Esophagus muscularis mucosa (tissue), 4 donors: Measurements from ENCODE around the gene TRABD2B. TPM values are rescaled to one million over a fixed set of nuclear protein-coding genes. Genes with fewer than 3 reads are reported as not detected.

Source experiments
- DNase-seq: peaks from one replicate; pipeline ENCODE4 v3.0.0-alpha.2; 2017; ENCODE audit errors: extremely low spot score
- H3K27ac ChIP-seq, 4 donors: fragments of 200-600 bp; sonication (generic); replicated peaks in 1 of 4; 1 replicate in 3 of 4; 2 replicates in 1 of 4; pipeline ENCODE4 v1.5.1; 2016 to 2019; ENCODE audit warnings: mild to moderate bottlenecking in 1 of 4
- H3K27me3 ChIP-seq, 4 donors: fragments of 200-600 bp; sonication (generic); one replicate each; pipeline versions ENCODE4 v1.5.1 to v1.6.0; 2016 to 2019
- H3K36me3 ChIP-seq, 4 donors: fragments of 200-600 bp; sonication (generic); one replicate each; pipeline ENCODE4 v1.5.1; 2016 to 2019
- H3K4me1 ChIP-seq, 4 donors: fragments of 200-600 bp; sonication (generic); one replicate each; pipeline ENCODE4 v1.5.1; 2016 to 2019
- H3K4me3 ChIP-seq, 4 donors: fragments of 200-600 bp; sonication (generic); 1 replicate in 2 of 4; 2 replicates in 2 of 4; pipeline ENCODE4 v1.5.1; 2016 to 2019; ENCODE audit warnings: mild to moderate bottlenecking in 4 of 4, moderate library complexity in 1 of 4
- H3K9me3 ChIP-seq, 4 donors: fragments of 200-600 bp; sonication (generic); 1 replicate in 3 of 4; 2 replicates in 1 of 4; pipeline ENCODE4 v1.5.1; 2016 to 2019
- CTCF ChIP-seq, 3 experiments: fragments of 200-600 bp in 2 of 3; fragments of 450-650 bp in 1 of 3; sonication (generic) in 2 of 3; IDR thresholded peaks; one replicate each; pipeline ENCODE4 v1.5.1; 2017 to 2019; ENCODE audit warnings: antibody characterized with exemption in 3 of 3, mild to moderate bottlenecking in 2 of 3, moderate library complexity in 1 of 3
- EP300 ChIP-seq: sonication (generic); formaldehyde crosslinking; IDR thresholded peaks from one replicate; pipeline ENCODE4 v1.6.1; 2017; ENCODE audit warnings: antibody characterized with exemption
- POLR2A ChIP-seq: fragments of 450-650 bp; IDR thresholded peaks from one replicate; pipeline ENCODE4 v1.6.1; 2017; ENCODE audit warnings: antibody characterized with exemption, moderate library complexity, mild to moderate bottlenecking, low read depth
- POLR2AphosphoS5 ChIP-seq, 2 donors: sonication (generic); formaldehyde crosslinking; IDR thresholded peaks; one replicate each; pipeline ENCODE4 v1.6.1; 2017; ENCODE audit warnings: antibody characterized with exemption in 2 of 2
- WGBS: methylation state at CpG from one replicate; pipeline ENCODE4 v1.1.5; 2018; 5-methylcytosine and 5-hydroxymethylcytosine counted together
- intact Hi-C: fragments of 100-400 bp; cut with DNase I; formaldehyde crosslinking; loops from one replicate; pipeline ENCODE4 v1.15.1; 2023
- total RNA-seq, 4 donors: library from RNA; depleted of rRNA; stranded (reverse); fragments of >200 nt; gene quantifications; one replicate each; pipeline versions ENCODE4 v1.1.0 to v1.2.1, GENCODE V29; 2016

The TRABD2B gene
- total RNA-seq, 4 donors from 2014 or later: 4.0 to 7.6 (median 4.1) TPM

GRCh38 chr1:47870946-47871676, 126.1 kb downstream of the TRABD2B start:
- no peak for TF ChIP-seq POLR2AphosphoS5 (IDR thresholded peaks at IDR 0.05)
- Histone ChIP-seq H3K4me1 (peaks cover 13 to 38% (median 31%) of the 10 kb centered on the region in 4 donors), H3K36me3 (no peaks in the 10 kb centered on the region), H3K4me3 (no peak overlapping the region), H3K9me3 (no peaks in the 10 kb centered on the region), H3K27ac (no peak overlapping the region), H3K27me3 (no peaks in the 10 kb centered on the region)
- no peak for DNase-seq
- intact Hi-C loops: no loop called here
- WGBS: 81% methylated on average over 8 of the region's 8 CpGs

- 83% methylated on average over 4 of the region's 4 CpGs for WGBS
- Histone ChIP-seq H3K4me1 (peaks cover 7 to 32% (median 25%) of the 10 kb centered on the region in 4 donors), H3K9me3 (no peaks in the 10 kb centered on the region), H3K4me3 (no peak overlapping the region), H3K27ac (no peak overlapping the region), H3K27me3 (no peaks in the 10 kb centered on the region), H3K36me3 (no peaks in the 10 kb centered on the region)
- intact Hi-C loops: no loop called here
- DNase-seq: no peak
- TF ChIP-seq CTCF (IDR thresholded peaks at IDR 0.05) (no peak), POLR2AphosphoS5 (IDR thresholded peaks at IDR 0.05) (no peak), EP300 (no peak), POLR2A (no peak)
These were observed 126.7 kb downstream of the TRABD2B start for GRCh38 chr1:47870480-47870879.

DNA sequence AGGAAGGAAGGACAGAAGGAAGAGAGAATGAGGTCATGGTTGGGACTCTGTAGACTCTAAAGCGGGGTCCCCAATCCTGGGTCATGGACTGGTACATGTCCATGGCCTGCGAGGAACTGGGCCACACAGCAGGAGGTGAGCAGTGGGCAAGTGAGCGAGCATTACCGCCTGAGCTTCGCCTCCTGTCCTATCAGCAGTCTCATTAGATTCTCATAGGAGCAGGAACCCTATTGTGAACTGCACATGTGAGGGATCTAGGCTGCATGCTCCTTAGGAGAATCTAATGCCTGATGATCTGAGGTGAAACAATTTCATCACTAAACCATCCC, 128.9 kb downstream of the TRABD2B start:
- Histone ChIP-seq H3K4me3 (no peak overlapping the region), H3K4me1 (peaks cover 6 to 25% (median 15%) of the 10 kb centered on the region in 4 donors), H3K27ac (no peak overlapping the region), H3K36me3 (no peaks in the 10 kb centered on the region), H3K9me3 (no peaks in the 10 kb centered on the region), H3K27me3 (no peaks in the 10 kb centered on the region)
- intact Hi-C loops: no loop called here
- DNase-seq: no peak
- 87% methylated on average over 5 of the region's 5 CpGs for WGBS
- TF ChIP-seq CTCF (IDR thresholded peaks at IDR 0.05) (no peak), POLR2AphosphoS5 (IDR thresholded peaks at IDR 0.05) (no peak), POLR2A (no peak), EP300 (no peak)

DNA sequence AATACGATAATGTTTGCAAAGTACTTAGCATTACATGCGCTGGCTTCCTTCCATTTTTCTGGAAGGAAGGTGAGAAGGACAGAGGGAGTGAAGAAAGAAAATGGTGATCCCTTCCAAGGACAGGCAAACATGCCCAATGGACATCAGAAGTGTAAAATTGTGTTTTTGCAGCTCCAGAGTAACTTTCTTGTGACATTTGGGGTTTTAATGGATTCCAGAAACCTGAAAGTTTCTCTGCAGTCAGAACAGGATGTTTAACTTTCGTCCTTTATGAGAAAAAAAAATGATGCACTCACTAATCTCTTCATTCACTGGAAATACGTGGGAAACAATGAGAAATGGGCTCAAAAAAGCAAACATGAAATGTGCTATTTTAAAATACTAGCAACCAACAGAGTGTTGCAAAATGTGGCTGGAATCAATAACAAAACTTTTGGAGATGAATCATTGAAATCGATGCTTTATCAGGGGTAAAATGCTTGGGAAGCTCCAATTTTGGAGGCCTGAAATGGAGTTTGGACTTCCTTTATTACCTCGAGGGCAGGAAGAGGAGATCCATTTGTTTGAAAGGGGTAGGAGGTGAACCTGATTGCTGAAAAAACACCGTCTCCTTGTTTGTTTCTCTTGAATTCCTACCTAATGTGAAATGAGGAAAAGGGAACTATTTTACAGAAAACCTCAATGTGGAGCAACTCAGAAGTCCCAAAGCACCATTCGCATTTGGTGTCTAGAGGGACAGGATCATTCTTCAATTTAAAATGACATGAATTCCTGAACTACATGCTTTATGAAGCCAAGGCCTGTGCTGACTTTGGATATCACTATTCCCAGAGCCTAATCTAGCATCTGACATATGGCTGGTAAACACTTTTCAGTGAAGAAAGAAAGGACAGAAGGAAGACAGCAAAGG, 129.5 kb downstream of the TRABD2B start:
- no peaks in the 10 kb centered on the region for H3K27me3 ChIP-seq
- H3K4me3 ChIP-seq: no peak overlapping the region
- no peaks in the 10 kb centered on the region for H3K36me3 ChIP-seq
- DNase-seq: no peak
- 71% methylated on average over 8 of the region's 8 CpGs for WGBS
- intact Hi-C loops: no loop called here
- H3K9me3 ChIP-seq: no peaks in the 10 kb centered on the region
- H3K4me1 ChIP-seq: peaks cover 6 to 25% (median 14%) of the 10 kb centered on the region in 4 donors
- peak overlapping the region in 2 of 4 donors; percentile 12 to 20 for H3K27ac ChIP-seq
- TF ChIP-seq CTCF (IDR thresholded peaks at IDR 0.05): no peak
- no peak for TF ChIP-seq EP300
- TF ChIP-seq POLR2A: no peak
- TF ChIP-seq POLR2AphosphoS5 (IDR thresholded peaks at IDR 0.05): no peak
